Keratinocyte (primary cell): ENCODE data around the gene SPOCK1.

Source experiments
- CTCF ChIP-seq, 3 experiments: IDR thresholded peaks in 1 of 3; conservative IDR thresholded peaks in 1 of 3; optimal IDR thresholded peaks in 1 of 3; 2 replicates in 2 of 3; 3 replicates in 1 of 3; pipeline versions ENCODE3 to v1.5.1; 2011; ENCODE audit warnings: low read length in 3 of 3, mild to moderate bottlenecking in 3 of 3, moderate library complexity in 2 of 3, control low read depth in 1 of 3, inconsistent platforms in 1 of 3; ENCODE audit not compliant: insufficient read depth in 2 of 3; ENCODE audit errors: extremely low read depth in 1 of 3
- EZH2 ChIP-seq: IDR thresholded peaks from one replicate; pipeline ENCODE4 v1.6.1; 2012; ENCODE audit warnings: inconsistent platforms, mild to moderate bottlenecking, low read length, moderate library complexity

DNA sequence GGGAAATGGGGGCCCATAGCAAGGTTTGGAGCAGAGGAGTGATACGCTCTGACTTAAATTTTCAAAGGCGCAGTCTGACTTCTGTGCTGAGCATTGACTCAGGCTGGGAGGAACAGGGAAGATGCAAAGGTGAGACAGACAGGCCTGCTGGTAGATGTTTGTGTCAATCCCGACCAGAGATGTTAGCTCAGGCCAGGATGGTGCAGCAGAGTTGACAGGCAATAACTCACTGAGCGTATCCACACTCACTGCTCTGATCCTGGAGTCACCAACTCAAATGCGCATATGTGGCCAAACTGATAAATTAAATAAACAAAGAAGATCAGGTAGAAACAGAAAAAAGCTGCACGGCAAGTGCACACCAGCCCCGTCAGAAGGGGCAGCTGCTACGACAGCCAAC lies 95.3 kb downstream of the SPOCK1 start:
- no peak for TF ChIP-seq EZH2
- no peak for TF ChIP-seq CTCF (optimal IDR thresholded peaks at IDR 0.05 in 1 of 3, IDR thresholded peaks at IDR 0.05 in 1 of 3, conservative IDR thresholded peaks at IDR 0.05 in 1 of 3; ENCODE audit: extremely low read depth in 1 of 3, insufficient read depth in 2 of 3, low read length in 3 of 3)
